SK-N-SH (cell line): ENCODE measurements around the gene PARD3.

Experiments
- EP300 ChIP-seq, 2 experiments: IDR thresholded peaks; 2 replicates each; pipeline versions ENCODE4 v1.4.0 to v1.6.1; 2012; ENCODE audit warnings: borderline replicate concordance in 1 of 2, low read depth in 1 of 2, low read length in 1 of 2
- EZH2phosphoT487 ChIP-seq: fragments of 200-600 bp; sonication (generic); IDR thresholded peaks from 2 replicates; pipeline ENCODE4 v1.6.1; 2017; ENCODE audit warnings: low read depth, mixed run types, mild to moderate bottlenecking, antibody characterized with exemption, moderate library complexity, borderline replicate concordance
- JUND ChIP-seq: IDR thresholded peaks from 2 replicates; pipeline ENCODE4 v1.4.0; 2012
- MXI1 ChIP-seq: IDR thresholded peaks from 2 replicates; pipeline ENCODE4 v1.6.1; 2012; ENCODE audit warnings: mild to moderate bottlenecking, low read depth, low read length, improper control_type of control experiment
- NRF1 ChIP-seq: IDR thresholded peaks from 2 replicates; pipeline ENCODE4 v1.6.1; 2012; ENCODE audit warnings: low read depth, mild to moderate bottlenecking, low read length
- POLR2AphosphoS5 ChIP-seq: IDR thresholded peaks from 2 replicates; pipeline ENCODE4 v1.6.1; 2012; ENCODE audit warnings: low read depth, low read length
- RAD21 ChIP-seq: IDR thresholded peaks from 2 replicates; pipeline ENCODE4 v1.6.1; 2012; ENCODE audit warnings: mild to moderate bottlenecking, low read length
- TAF1 ChIP-seq: IDR thresholded peaks from 2 replicates; pipeline ENCODE4 v1.6.1; 2012; ENCODE audit warnings: low read depth, mild to moderate bottlenecking, low read length, moderate library complexity, borderline replicate concordance
- YY1 ChIP-seq: IDR thresholded peaks from 2 replicates; pipeline ENCODE4 v1.4.0; 2012; ENCODE audit warnings: low read depth, mild to moderate bottlenecking
- TF ChIP-seq, protein P1 (sequence below): fragments of 200-600 bp; sonication (generic); IDR thresholded peaks from 2 replicates; pipeline ENCODE4 v1.6.1; 2017; ENCODE audit warnings: antibody characterized with exemption, mild to moderate bottlenecking, moderate library complexity
- TF ChIP-seq, protein P2 (sequence below): fragments of 150-350 bp; IDR thresholded peaks from 2 replicates; pipeline ENCODE4 v1.6.1; 2016; ENCODE audit warnings: mild to moderate bottlenecking, low read depth, low read length
- TF ChIP-seq, protein P3 (sequence below): IDR thresholded peaks from 2 replicates; pipeline ENCODE4 v1.6.1; 2012; ENCODE audit warnings: mild to moderate bottlenecking, low read depth, low read length, moderate library complexity
- TF ChIP-seq, protein P4 (sequence below): fragments of 150-350 bp; IDR thresholded peaks from 2 replicates; pipeline ENCODE4 v1.6.1; 2017; ENCODE audit warnings: antibody characterized with exemption, low read length, low read depth, borderline replicate concordance

DNA sequence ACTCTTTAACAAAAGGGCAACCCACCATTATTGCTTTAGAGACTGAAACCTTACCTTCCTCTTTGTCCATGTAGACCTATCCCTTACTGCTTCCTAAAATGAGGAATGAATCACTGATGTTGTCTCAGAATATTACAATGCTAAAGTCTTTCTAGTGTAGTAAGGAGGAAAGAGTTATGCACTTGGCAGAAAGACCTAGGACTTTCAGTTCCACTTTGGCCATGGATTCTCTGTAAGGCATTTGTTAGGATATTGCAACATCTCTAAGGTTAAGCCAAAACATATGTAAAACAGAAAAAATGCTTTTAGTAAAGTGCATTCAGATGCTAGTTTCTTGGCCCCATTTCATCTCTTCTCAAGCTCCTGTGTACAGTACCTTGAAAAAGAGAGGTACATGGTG lies 230.9 kb downstream of the PARD3 start:
- TF ChIP-seq, protein P1, sequence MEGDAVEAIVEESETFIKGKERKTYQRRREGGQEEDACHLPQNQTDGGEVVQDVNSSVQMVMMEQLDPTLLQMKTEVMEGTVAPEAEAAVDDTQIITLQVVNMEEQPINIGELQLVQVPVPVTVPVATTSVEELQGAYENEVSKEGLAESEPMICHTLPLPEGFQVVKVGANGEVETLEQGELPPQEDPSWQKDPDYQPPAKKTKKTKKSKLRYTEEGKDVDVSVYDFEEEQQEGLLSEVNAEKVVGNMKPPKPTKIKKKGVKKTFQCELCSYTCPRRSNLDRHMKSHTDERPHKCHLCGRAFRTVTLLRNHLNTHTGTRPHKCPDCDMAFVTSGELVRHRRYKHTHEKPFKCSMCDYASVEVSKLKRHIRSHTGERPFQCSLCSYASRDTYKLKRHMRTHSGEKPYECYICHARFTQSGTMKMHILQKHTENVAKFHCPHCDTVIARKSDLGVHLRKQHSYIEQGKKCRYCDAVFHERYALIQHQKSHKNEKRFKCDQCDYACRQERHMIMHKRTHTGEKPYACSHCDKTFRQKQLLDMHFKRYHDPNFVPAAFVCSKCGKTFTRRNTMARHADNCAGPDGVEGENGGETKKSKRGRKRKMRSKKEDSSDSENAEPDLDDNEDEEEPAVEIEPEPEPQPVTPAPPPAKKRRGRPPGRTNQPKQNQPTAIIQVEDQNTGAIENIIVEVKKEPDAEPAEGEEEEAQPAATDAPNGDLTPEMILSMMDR, result no peak
- TF ChIP-seq EZH2phosphoT487 (no peak), EP300 (IDR thresholded peaks at IDR 0.05; ENCODE audit: borderline replicate concordance in 1 of 2, low read depth in 1 of 2, low read length in 1 of 2) (peak in 1 of 2 experiments; percentile 55; a peak in 1 of 4 replicates), JUND (peak; percentile 51; the same call in 1 of the 2 replicates), MXI1 (no peak), TAF1 (no peak), RAD21 (no peak), YY1 (0 out of 2 replicates have a peak, but pooled peaks have one; percentile 8), POLR2AphosphoS5 (peak; percentile 64; the same call in 1 of the 2 replicates), NRF1 (no peak)
- TF ChIP-seq, protein P2, sequence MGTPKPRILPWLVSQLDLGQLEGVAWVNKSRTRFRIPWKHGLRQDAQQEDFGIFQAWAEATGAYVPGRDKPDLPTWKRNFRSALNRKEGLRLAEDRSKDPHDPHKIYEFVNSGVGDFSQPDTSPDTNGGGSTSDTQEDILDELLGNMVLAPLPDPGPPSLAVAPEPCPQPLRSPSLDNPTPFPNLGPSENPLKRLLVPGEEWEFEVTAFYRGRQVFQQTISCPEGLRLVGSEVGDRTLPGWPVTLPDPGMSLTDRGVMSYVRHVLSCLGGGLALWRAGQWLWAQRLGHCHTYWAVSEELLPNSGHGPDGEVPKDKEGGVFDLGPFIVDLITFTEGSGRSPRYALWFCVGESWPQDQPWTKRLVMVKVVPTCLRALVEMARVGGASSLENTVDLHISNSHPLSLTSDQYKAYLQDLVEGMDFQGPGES, result no peak
- TF ChIP-seq, protein P3, sequence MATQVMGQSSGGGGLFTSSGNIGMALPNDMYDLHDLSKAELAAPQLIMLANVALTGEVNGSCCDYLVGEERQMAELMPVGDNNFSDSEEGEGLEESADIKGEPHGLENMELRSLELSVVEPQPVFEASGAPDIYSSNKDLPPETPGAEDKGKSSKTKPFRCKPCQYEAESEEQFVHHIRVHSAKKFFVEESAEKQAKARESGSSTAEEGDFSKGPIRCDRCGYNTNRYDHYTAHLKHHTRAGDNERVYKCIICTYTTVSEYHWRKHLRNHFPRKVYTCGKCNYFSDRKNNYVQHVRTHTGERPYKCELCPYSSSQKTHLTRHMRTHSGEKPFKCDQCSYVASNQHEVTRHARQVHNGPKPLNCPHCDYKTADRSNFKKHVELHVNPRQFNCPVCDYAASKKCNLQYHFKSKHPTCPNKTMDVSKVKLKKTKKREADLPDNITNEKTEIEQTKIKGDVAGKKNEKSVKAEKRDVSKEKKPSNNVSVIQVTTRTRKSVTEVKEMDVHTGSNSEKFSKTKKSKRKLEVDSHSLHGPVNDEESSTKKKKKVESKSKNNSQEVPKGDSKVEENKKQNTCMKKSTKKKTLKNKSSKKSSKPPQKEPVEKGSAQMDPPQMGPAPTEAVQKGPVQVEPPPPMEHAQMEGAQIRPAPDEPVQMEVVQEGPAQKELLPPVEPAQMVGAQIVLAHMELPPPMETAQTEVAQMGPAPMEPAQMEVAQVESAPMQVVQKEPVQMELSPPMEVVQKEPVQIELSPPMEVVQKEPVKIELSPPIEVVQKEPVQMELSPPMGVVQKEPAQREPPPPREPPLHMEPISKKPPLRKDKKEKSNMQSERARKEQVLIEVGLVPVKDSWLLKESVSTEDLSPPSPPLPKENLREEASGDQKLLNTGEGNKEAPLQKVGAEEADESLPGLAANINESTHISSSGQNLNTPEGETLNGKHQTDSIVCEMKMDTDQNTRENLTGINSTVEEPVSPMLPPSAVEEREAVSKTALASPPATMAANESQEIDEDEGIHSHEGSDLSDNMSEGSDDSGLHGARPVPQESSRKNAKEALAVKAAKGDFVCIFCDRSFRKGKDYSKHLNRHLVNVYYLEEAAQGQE, result no peak
- TF ChIP-seq, protein P4, sequence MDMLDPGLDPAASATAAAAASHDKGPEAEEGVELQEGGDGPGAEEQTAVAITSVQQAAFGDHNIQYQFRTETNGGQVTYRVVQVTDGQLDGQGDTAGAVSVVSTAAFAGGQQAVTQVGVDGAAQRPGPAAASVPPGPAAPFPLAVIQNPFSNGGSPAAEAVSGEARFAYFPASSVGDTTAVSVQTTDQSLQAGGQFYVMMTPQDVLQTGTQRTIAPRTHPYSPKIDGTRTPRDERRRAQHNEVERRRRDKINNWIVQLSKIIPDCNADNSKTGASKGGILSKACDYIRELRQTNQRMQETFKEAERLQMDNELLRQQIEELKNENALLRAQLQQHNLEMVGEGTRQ, result no peak
